Mesothelial cell of epicardium (in vitro differentiated cells): Measurements from ENCODE around the gene MYO16. TPM values are rescaled to one million over a fixed set of nuclear protein-coding genes. Genes with fewer than 3 reads are reported as not detected.

Experiments
- DNase-seq, 2 experiments: peaks; one replicate each; pipeline ENCODE4 v3.0.0; 2021; ENCODE audit warnings: low spot score in 2 of 2; ENCODE audit not compliant: unreplicated experiment in 2 of 2
- H3K27ac Mint-ChIP-seq: 2 replicates; pipeline ENCODE4 v1.8.0; 2021; ENCODE audit warnings: mixed read lengths
- H3K27me3 Mint-ChIP-seq: 2 replicates; pipeline ENCODE4 v1.8.0; 2021; ENCODE audit warnings: low read depth, mixed read lengths
- H3K36me3 Mint-ChIP-seq: 2 replicates; pipeline ENCODE4 v1.8.0; 2021; ENCODE audit warnings: mixed read lengths
- H3K4me1 Mint-ChIP-seq: 2 replicates; pipeline ENCODE4 v1.8.0; 2021; ENCODE audit warnings: mixed read lengths
- H3K4me3 Mint-ChIP-seq: 2 replicates; pipeline ENCODE4 v1.8.0; 2021; ENCODE audit warnings: mild to moderate bottlenecking, moderate library complexity, mixed read lengths
- H3K9me3 Mint-ChIP-seq: 2 replicates; pipeline ENCODE4 v1.8.0; 2021; ENCODE audit warnings: mixed read lengths
- CTCF ChIP-seq: fragments of 200-600 bp; sonication (generic); IDR thresholded peaks from one replicate; pipeline ENCODE4 v1.5.0; 2021; ENCODE audit warnings: antibody characterized with exemption; ENCODE audit not compliant: unreplicated experiment
- total RNA-seq: library from RNA; stranded (reverse); gene quantifications from 3 replicates; pipeline ENCODE4 v1.2.1, GENCODE V29; 2021

MYO16 gene
- total RNA-seq, 1 donor from 2014 or later: 0.07 TPM

GRCh38 chr13:109246001-109246400 lies 616.6 kb downstream of the MYO16 start:
- no peak overlapping the region for H3K4me3 Mint-ChIP-seq
- H3K9me3 Mint-ChIP-seq: peaks cover 28% of the 10 kb centered on the region
- no peak overlapping the region for H3K27ac Mint-ChIP-seq
- H3K4me1 Mint-ChIP-seq: peaks cover 10% of the 10 kb centered on the region
- DNase-seq: no peak
- peaks cover 2% of the 10 kb centered on the region for H3K36me3 Mint-ChIP-seq
- H3K27me3 Mint-ChIP-seq: no peaks in the 10 kb centered on the region
- no peak for TF ChIP-seq CTCF

GRCh38 chr13:109249780-109250528 lies 620.5 kb downstream of the MYO16 start:
- H3K9me3 Mint-ChIP-seq: peaks cover 28% of the 10 kb centered on the region
- no peak for TF ChIP-seq CTCF
- H3K4me3 Mint-ChIP-seq: no peak overlapping the region
- peaks cover 2% of the 10 kb centered on the region for H3K36me3 Mint-ChIP-seq
- no peaks in the 10 kb centered on the region for H3K27me3 Mint-ChIP-seq
- H3K4me1 Mint-ChIP-seq: peaks cover 4% of the 10 kb centered on the region
- H3K27ac Mint-ChIP-seq: no peak overlapping the region
- DNase-seq: no peak

GRCh38 chr13:109251956-109252355 lies 622.5 kb downstream of the MYO16 start:
- Mint-ChIP-seq H3K4me1 (peaks cover 10% of the 10 kb centered on the region), H3K4me3 (no peak overlapping the region), H3K9me3 (peaks cover 25% of the 10 kb centered on the region), H3K27me3 (no peaks in the 10 kb centered on the region), H3K27ac (no peak overlapping the region), H3K36me3 (peaks cover 2% of the 10 kb centered on the region)
- DNase-seq: no peak
- TF ChIP-seq CTCF: no peak

- no peaks in the 10 kb centered on the region for H3K36me3 Mint-ChIP-seq
- no peak for DNase-seq
- H3K4me1 Mint-ChIP-seq: peaks cover 13% of the 10 kb centered on the region
- no peak overlapping the region for H3K4me3 Mint-ChIP-seq
- no peak for TF ChIP-seq CTCF
- no peaks in the 10 kb centered on the region for H3K27me3 Mint-ChIP-seq
- H3K9me3 Mint-ChIP-seq: peaks cover 22% of the 10 kb centered on the region
- H3K27ac Mint-ChIP-seq: no peak overlapping the region
Measured at GRCh38 chr13:109253316-109253715, 623.9 kb downstream of the MYO16 start.

- TF ChIP-seq CTCF: no peak
- Mint-ChIP-seq H3K4me3 (no peak overlapping the region), H3K27ac (peak overlapping the region; percentile 18), H3K27me3 (no peaks in the 10 kb centered on the region), H3K36me3 (no peaks in the 10 kb centered on the region), H3K9me3 (peaks cover 23% of the 10 kb centered on the region), H3K4me1 (peaks cover 13% of the 10 kb centered on the region)
- DNase-seq: no peak
Measured at GRCh38 chr13:109254274-109254673, 624.9 kb downstream of the MYO16 start.
